ENCODE measurements around the gene PPP1R3A. TPM values are rescaled to one million over a fixed set of nuclear protein-coding genes. Genes with fewer than 3 reads are reported as not detected.

PPP1R3A gene
- total and polyA plus RNA-seq, 7 donors = not detected

GRCh38 chr7:113840954-113841353, 77.9 kb downstream of the PPP1R3A start:
- no peaks in the 10 kb centered on the region for H3K27me3 ChIP-seq
- H3K4me3 ChIP-seq = no peak overlapping the region
- H3K36me3 ChIP-seq = no peaks in the 10 kb centered on the region
- H3K27ac ChIP-seq = peak overlapping the region in 1 of 4 donors; percentile 29
- 53 to 61% methylated on average over 3 of the region's 3 CpGs for WGBS, 2 donors
- intact Hi-C loops (cut with DNase I) = no loop called here
- no peak for DNase-seq
- H3K9me3 ChIP-seq = no peaks in the 10 kb centered on the region
- H3K4me1 ChIP-seq = peaks cover 0 to 5% (median 0%) of the 10 kb centered on the region in 4 donors
- no peak for TF ChIP-seq CTCF (IDR thresholded peaks at IDR 0.05)
- TF ChIP-seq POLR2AphosphoS5 (IDR thresholded peaks at IDR 0.05) = no peak
- no peak for TF ChIP-seq POLR2A (IDR thresholded peaks at IDR 0.05)
- TF ChIP-seq EP300 (IDR thresholded peaks at IDR 0.05) = no peak

- DNase-seq = no peak
- H3K27me3 ChIP-seq = no peaks in the 10 kb centered on the region
- H3K4me3 ChIP-seq = no peak overlapping the region
- peaks cover 0 to 18% (median 5%) of the 10 kb centered on the region in 4 donors for H3K4me1 ChIP-seq
- H3K27ac ChIP-seq = no peak overlapping the region
- 71 to 75% methylated on average over 2 of the region's 2 CpGs for WGBS, 2 donors
- no peaks in the 10 kb centered on the region for H3K9me3 ChIP-seq
- H3K36me3 ChIP-seq = no peaks in the 10 kb centered on the region
- intact Hi-C loops (cut with DNase I) = no loop called here
- TF ChIP-seq EP300 (IDR thresholded peaks at IDR 0.05) (no peak), POLR2A (IDR thresholded peaks at IDR 0.05) (no peak), CTCF (IDR thresholded peaks at IDR 0.05) (no peak), POLR2AphosphoS5 (IDR thresholded peaks at IDR 0.05) (no peak)
Measured at GRCh38 chr7:113835367-113835766, 83.4 kb downstream of the PPP1R3A start.

GRCh38 chr7:113832196-113832745, 86.5 kb downstream of the PPP1R3A start:
- TF ChIP-seq POLR2A (IDR thresholded peaks at IDR 0.05) (no peak), EP300 (IDR thresholded peaks at IDR 0.05) (no peak), POLR2AphosphoS5 (IDR thresholded peaks at IDR 0.05) (no peak), CTCF (IDR thresholded peaks at IDR 0.05) (no peak)
- Histone ChIP-seq H3K9me3 (no peaks in the 10 kb centered on the region), H3K36me3 (no peaks in the 10 kb centered on the region), H3K4me3 (no peak overlapping the region), H3K27ac (no peak overlapping the region), H3K4me1 (peaks cover 0 to 19% (median 5%) of the 10 kb centered on the region in 4 donors), H3K27me3 (no peaks in the 10 kb centered on the region)
- intact Hi-C loops (cut with DNase I) = no loop called here
- no peak for DNase-seq
- WGBS, 2 donors = 91 to 93% methylated on average over 1 of the region's 1 CpG

- intact Hi-C loops (cut with DNase I) = no loop called here
- 3 to 38% methylated on average over 1 of the region's 1 CpG for WGBS, 2 donors
- Histone ChIP-seq H3K4me1 (peaks cover 0 to 21% (median 7%) of the 10 kb centered on the region in 4 donors), H3K9me3 (no peaks in the 10 kb centered on the region), H3K36me3 (no peaks in the 10 kb centered on the region), H3K27ac (peak overlapping the region in 3 of 4 donors; percentile 0 to 70 (median 56)), H3K4me3 (no peak overlapping the region), H3K27me3 (no peaks in the 10 kb centered on the region)
- TF ChIP-seq POLR2AphosphoS5 (IDR thresholded peaks at IDR 0.05) (peak in 3 of 4 donors; percentile 65 to 75 (median 69)), EP300 (IDR thresholded peaks at IDR 0.05) (peak in 2 of 4 donors; percentile 25 to 77), POLR2A (IDR thresholded peaks at IDR 0.05) (no peak)
- no peak for DNase-seq
Measured at GRCh38 chr7:113831556-113831955, 87.3 kb downstream of the PPP1R3A start.

- Histone ChIP-seq H3K4me3 (no peak overlapping the region), H3K36me3 (no peaks in the 10 kb centered on the region), H3K4me1 (peaks cover 0 to 46% (median 15%) of the 10 kb centered on the region in 4 donors), H3K9me3 (no peaks in the 10 kb centered on the region), H3K27me3 (no peaks in the 10 kb centered on the region), H3K27ac (peak overlapping the region in 1 of 4 donors; percentile 3)
- intact Hi-C loops (cut with DNase I) = no loop called here
- TF ChIP-seq EP300 (IDR thresholded peaks at IDR 0.05) = no peak
- TF ChIP-seq POLR2A (IDR thresholded peaks at IDR 0.05) = no peak
- TF ChIP-seq POLR2AphosphoS5 (IDR thresholded peaks at IDR 0.05) = no peak
- no peak for TF ChIP-seq CTCF (IDR thresholded peaks at IDR 0.05)
- no peak for DNase-seq
- WGBS, 2 donors = 56 to 58% methylated on average over 3 of the region's 3 CpGs
Measured at GRCh38 chr7:113828581-113828980, 90.2 kb downstream of the PPP1R3A start.

Measured in sigmoid colon (tissue), 7 donors.